Osteocyte (in vitro differentiated cells): ENCODE results near the gene IPO11. TPM values are rescaled to one million over a fixed set of nuclear protein-coding genes. Genes with fewer than 3 reads are reported as not detected.

Source experiments
- DNase-seq: peaks from one replicate; pipeline ENCODE4 v3.0.0; 2021; ENCODE audit warnings: mixed read lengths; ENCODE audit not compliant: unreplicated experiment; ENCODE audit errors: extremely low spot score
- H3K27ac Mint-ChIP-seq: one replicate; pipeline ENCODE4 v1.8.0; 2021; ENCODE audit warnings: mild to moderate bottlenecking, mixed read lengths; ENCODE audit not compliant: unreplicated experiment
- H3K27me3 Mint-ChIP-seq: one replicate; pipeline ENCODE4 v1.8.0; 2021; ENCODE audit warnings: mixed read lengths; ENCODE audit not compliant: unreplicated experiment
- H3K36me3 Mint-ChIP-seq: one replicate; pipeline ENCODE4 v1.8.0; 2021; ENCODE audit warnings: mixed read lengths; ENCODE audit not compliant: unreplicated experiment
- H3K4me1 Mint-ChIP-seq: one replicate; pipeline ENCODE4 v1.8.0; 2021; ENCODE audit warnings: mixed read lengths; ENCODE audit not compliant: unreplicated experiment
- H3K4me3 Mint-ChIP-seq: one replicate; pipeline ENCODE4 v1.8.0; 2021; ENCODE audit warnings: mild to moderate bottlenecking, moderate library complexity, mixed read lengths; ENCODE audit not compliant: unreplicated experiment
- H3K9me3 Mint-ChIP-seq: one replicate; pipeline ENCODE4 v1.8.0; 2021; ENCODE audit warnings: mixed read lengths; ENCODE audit not compliant: unreplicated experiment
- CTCF ChIP-seq: fragments of 200-600 bp; sonication (generic); IDR thresholded peaks from 2 replicates; pipeline ENCODE4 v1.5.0; 2021; ENCODE audit warnings: antibody characterized with exemption, mild to moderate bottlenecking, moderate library complexity
- total RNA-seq: library from RNA; stranded (reverse); gene quantifications from 2 replicates; pipeline ENCODE4 v1.2.1, GENCODE V29; 2021

The IPO11 gene
- total RNA-seq, 1 donor from 2014 or later = 30.6 TPM

- Mint-ChIP-seq H3K9me3 (no peaks in the 10 kb centered on the region), H3K36me3 (peaks cover 6% of the 10 kb centered on the region), H3K4me3 (no peak overlapping the region), H3K27me3 (no peaks in the 10 kb centered on the region), H3K4me1 (no peaks in the 10 kb centered on the region), H3K27ac (no peak overlapping the region)
- no peak for DNase-seq
- no peak for TF ChIP-seq CTCF
Observed at GRCh38 chr5:62494772-62495171, 82.2 kb downstream of the IPO11 start.

DNA sequence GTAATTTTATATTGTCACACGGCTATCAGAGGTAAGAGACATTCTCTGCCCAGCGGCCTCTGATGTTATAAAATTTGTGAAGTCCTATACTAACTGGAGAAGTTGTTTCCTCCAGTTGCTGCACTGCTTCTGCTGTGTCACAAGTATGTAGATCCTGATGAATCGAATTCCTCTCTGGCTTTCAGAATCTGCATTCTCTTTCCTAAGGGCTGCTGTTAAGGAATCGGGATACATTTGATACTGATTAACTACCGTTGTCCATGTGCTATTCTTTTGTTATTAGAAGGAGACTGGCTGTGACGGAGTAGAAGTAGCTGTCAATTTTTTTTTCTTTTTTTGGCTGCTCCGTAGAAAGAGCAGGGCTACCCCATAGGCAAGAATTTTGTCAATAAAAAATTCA lies 84.3 kb downstream of the IPO11 start:
- Mint-ChIP-seq H3K27me3 (no peaks in the 10 kb centered on the region), H3K27ac (no peak overlapping the region), H3K4me3 (no peak overlapping the region), H3K36me3 (peaks cover 3% of the 10 kb centered on the region), H3K9me3 (no peaks in the 10 kb centered on the region), H3K4me1 (no peaks in the 10 kb centered on the region)
- TF ChIP-seq CTCF = no peak
- no peak for DNase-seq

- Mint-ChIP-seq H3K4me1 (no peaks in the 10 kb centered on the region), H3K27me3 (no peaks in the 10 kb centered on the region), H3K9me3 (no peaks in the 10 kb centered on the region), H3K27ac (no peak overlapping the region), H3K36me3 (no peaks in the 10 kb centered on the region), H3K4me3 (no peak overlapping the region)
- no peak for DNase-seq
- TF ChIP-seq CTCF = no peak
Observed at GRCh38 chr5:62498961-62499360, 86.4 kb downstream of the IPO11 start.

DNA sequence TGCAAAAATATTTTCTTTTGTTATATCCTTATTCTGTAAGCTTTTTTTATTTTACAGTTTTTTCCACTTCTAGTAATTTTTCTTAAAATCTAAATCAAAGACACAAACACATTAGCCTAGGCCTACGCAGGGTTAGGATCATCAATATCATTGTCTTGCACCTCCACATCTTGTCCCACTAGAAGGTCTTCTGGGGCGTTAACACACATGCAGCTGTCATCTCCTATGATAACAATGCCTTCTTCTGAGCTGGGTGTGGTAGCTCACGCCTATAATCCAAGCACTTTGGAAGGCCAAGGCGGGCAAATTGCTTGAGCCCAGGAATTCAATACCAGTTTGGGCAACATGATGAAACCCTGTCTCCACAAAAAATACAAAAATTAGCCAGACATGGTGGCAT lies 87.2 kb downstream of the IPO11 start:
- H3K27me3 Mint-ChIP-seq = no peaks in the 10 kb centered on the region

DNA sequence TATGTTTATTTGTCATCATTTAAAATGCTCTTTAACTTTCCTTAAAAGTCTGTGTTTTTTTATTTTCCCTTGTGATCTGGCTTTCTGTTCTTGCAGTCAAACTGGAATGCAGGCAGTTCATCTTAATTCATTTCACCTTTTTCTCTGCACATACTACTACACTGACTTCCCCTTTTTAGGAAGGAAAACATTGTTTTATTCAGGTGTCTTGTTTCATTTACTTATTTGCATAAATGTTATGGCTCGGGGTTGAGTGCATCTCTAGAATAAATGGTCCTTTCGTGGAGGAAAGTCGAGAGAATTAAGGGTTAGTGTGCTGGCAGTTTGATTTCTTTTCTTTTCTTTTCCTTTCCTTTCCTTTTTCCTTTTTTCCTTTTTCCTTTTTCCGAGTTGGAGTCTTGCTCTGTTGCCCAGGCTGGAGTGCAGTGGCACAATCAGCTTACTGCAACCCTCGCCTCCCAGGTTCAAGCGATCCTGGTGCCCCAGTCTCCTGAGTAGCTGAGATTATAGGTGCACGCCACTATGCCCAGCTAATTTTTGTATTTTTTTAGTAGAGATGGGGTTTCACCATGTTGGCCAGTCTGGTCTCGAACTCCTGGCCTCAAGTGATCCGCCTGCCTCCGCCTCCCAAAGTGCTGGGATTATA lies 90.0 kb downstream of the IPO11 start:
- Mint-ChIP-seq H3K4me3 (no peak overlapping the region), H3K9me3 (no peaks in the 10 kb centered on the region), H3K36me3 (peaks cover 10% of the 10 kb centered on the region), H3K4me1 (no peaks in the 10 kb centered on the region), H3K27me3 (no peaks in the 10 kb centered on the region), H3K27ac (no peak overlapping the region)
- TF ChIP-seq CTCF = no peak
- no peak for DNase-seq

More for the DNA sequence above, 87.2 kb downstream of the IPO11 start:
- no peak for DNase-seq
- TF ChIP-seq CTCF = no peak
- H3K9me3 Mint-ChIP-seq = no peaks in the 10 kb centered on the region
- H3K27ac Mint-ChIP-seq = no peak overlapping the region
- H3K4me1 Mint-ChIP-seq = no peaks in the 10 kb centered on the region
- no peaks in the 10 kb centered on the region for H3K36me3 Mint-ChIP-seq
- no peak overlapping the region for H3K4me3 Mint-ChIP-seq
